ENCODE data around the gene C1QTNF8. TPM values are rescaled to one million over a fixed set of nuclear protein-coding genes. Genes with fewer than 3 reads are reported as not detected.

The C1QTNF8 gene
- total RNA-seq, 1 donor from 2014 or later, result not detected

DNA sequence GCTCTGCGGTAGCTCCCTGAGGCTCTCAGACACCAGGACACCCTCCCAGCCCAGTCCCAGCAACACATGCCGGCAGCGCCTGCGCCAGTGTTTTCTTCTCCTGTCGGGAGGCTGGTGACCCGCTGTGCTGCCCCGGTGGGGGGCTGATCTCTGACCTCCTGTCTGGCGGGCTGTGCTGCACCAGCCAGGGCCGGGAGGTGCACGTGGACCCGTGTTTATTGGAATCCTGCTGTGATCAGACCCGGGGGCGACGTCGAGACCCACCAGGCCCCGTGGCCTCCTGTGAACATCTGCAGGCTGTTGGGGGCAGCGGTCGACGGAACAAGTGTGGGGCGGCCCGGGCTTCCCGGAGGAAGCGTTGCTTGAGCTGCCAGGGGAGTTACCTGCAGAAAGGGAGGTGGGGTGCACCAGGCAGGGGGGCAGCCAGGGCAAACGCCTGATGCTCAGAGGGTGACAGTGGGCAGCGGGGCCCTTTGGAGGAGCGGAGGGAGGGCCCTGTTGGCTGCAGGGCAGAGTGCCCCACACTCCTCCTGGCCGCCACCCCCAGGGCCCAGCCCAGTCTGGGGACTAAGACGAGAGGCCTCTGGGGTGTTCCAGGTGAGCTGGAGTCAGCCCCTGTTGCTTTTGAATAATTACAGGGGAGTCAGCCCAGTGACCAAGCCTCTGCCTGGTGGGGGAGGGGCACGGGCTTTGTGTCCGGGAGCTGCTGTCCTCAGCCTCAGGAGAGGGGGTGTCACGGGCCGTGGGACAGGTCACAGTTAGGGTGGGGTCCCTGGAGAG is 25.8 kb downstream of the C1QTNF8 start:
- DNase-seq (no peak), ATAC-seq (no peak)
- intact Hi-C loops (cut with micrococcal nuclease), result no loop called here

GRCh38 chr16:1069154-1069553 is 26.9 kb downstream of the C1QTNF8 start:
- intact Hi-C loops (cut with micrococcal nuclease), result no loop called here
- ATAC-seq, result no peak

GRCh38 chr16:1068451-1068850 is 27.6 kb downstream of the C1QTNF8 start:
- DNase-seq, result no peak
- no peak for ATAC-seq
- intact Hi-C loops (cut with micrococcal nuclease), result no loop called here

More at GRCh38 chr16:1069154-1069553, 26.9 kb downstream of the C1QTNF8 start:
- no peak for DNase-seq

DNA sequence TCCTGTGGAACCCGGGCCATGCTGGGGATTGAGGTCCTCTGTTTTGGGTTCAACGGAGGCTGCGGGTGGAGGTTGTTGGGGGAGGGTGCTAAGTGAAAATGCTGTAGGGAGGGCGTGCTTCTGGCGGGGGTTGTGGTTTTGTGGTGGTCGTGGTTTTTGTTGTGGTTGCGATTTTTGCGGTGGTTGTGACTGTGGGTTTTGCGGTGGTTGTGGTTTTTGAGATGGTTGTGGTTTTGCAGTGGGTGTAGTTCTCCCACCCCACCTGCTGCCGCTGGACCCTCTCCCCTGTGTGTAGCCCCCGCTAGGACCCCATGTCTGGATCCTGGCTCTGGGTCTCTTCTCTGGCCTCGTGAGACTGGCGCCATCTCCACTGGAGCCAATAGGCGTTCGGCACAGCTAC is 28.4 kb downstream of the C1QTNF8 start:
- DNase-seq (no peak), ATAC-seq (no peak)
- intact Hi-C loops (cut with micrococcal nuclease), result no loop called here

- DNase-seq, result no peak
- ATAC-seq, result no peak
- intact Hi-C loops (cut with micrococcal nuclease), result no loop called here
Measured at GRCh38 chr16:1066584-1067172, 29.4 kb downstream of the C1QTNF8 start.

DNA sequence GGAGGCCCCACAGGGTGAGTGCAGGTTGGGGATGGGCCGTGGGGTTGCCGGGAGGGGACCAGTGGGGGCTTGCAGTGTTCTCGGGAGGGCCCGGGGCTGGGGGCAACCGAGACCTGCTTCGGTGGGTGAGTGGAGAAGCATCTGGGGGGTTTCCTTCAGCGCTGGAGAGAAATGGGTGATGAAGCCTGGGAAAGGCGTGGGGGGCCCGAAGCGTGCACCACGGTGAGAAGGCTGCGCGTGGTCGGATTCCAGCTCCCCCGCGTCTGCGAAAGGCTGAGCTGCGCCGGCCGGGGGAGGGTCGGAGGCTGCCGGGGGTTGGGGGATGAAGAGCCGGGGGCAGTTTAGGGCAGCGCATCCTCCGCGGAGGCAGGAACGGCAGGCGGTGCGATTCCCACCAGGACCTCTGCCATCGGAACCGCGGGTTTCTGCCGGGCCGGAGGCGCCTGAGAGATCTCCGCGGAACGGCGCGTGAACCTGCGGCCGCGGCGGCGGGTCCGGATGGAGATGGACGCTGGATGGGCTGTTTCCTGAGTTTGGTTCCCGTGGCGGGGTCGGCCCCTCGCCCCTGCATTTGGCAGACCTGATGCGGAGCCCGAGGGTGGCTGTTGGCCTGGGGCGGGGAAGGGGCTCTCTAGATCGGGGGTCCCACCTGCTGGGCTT is 30.4 kb downstream of the C1QTNF8 start:
- DNase-seq, result no peak
- ATAC-seq, result no peak
- intact Hi-C loops (cut with micrococcal nuclease), result no loop called here

DNA sequence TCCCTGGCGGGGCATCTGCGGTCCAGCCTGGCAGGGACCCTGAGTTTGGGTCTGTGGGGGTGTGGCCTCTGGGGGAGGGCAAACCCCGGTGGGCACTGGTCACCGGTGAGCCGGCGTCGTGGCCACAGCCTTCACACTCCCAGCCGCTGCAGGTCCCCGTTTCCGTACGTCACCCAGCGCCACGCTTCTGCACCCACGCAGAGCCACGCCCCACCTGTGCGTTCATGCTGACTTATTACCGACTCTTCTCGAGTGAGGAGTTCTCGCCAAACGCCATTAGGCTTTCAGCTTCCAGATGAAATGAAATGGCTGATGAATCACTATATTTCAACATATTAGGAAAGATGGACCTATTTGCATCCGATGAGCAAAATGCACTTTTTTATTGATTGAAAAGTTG is 32.3 kb downstream of the C1QTNF8 start:
- DNase-seq (no peak), ATAC-seq (no peak)
- intact Hi-C loops (cut with micrococcal nuclease), result no loop called here

- intact Hi-C loops (cut with micrococcal nuclease), result no loop called here
- DNase-seq (no peak), ATAC-seq (no peak)
Measured at GRCh38 chr16:1062895-1063294, 33.1 kb downstream of the C1QTNF8 start.

GRCh38 chr16:1061769-1062505 is 34.1 kb downstream of the C1QTNF8 start:
- ATAC-seq, result no peak
- intact Hi-C loops (cut with micrococcal nuclease), result no loop called here
- DNase-seq, result no peak

DNA sequence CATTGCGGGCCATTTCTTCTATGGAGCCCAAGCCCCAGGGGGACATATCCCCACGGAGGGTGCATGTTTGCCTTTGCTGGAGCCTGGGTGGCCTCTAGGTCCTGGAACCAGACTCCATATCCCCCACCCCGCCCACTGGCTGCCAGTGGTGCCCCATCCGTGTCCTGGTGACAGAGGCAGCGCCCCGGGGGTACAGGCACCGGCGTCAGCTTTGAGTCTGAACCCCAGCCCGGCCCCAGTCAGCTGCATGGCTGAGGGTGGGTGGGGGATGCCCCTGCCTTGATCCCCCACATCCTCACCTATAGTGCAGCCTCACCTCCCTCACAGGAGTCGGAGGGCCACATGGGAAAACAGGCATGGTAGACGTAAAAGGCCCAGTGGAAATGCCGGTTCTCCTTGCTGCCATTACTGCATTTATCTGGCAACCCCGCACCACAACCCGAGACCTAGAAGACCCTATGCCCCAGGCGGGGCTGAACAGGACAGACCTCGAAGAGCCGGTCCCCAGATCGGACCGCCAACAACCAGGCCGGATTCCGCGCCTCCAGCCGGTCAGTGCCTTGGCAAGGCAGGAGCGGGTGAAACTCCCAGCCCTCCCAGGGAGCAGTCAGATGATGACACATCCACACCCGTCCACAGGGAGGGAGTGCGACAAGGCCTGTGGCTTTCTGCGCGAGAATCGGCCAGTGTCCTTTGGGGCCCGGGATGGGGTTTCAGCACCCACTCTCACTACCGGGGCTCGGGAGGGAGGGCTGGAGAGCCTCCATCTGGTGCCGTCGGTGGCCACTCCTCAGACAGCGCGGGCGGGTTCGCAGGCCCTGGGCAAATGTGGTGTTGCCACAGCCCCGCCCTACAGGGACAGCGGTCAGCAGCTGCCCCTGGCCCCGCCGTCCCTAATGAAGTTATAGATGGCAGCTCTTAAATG is 35.4 kb downstream of the C1QTNF8 start:
- DNase-seq, result no peak
- ATAC-seq, result no peak
- intact Hi-C loops (cut with micrococcal nuclease), result no loop called here

DNA sequence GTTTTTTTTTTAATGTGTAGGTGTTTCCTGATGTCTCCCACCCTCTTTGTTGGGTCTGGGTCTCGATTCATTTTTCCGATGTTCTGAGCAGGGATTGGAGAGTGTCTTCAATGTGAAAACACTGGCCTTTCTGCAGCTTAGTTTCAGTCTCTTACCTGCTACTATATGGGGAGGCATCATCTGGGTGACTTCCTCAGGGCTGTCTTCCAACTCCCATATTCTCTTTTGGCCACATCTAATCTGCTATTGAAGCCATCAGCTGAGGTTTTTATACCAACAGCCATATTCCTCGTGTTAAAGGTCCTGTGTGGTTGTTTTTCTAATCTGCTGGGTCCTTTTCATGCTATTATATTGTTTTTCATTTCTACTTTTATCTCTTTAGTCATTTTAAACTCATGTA is 36.7 kb downstream of the C1QTNF8 start:
- intact Hi-C loops (cut with micrococcal nuclease), result no loop called here
- ATAC-seq, result no peak
- DNase-seq, result no peak

DNA sequence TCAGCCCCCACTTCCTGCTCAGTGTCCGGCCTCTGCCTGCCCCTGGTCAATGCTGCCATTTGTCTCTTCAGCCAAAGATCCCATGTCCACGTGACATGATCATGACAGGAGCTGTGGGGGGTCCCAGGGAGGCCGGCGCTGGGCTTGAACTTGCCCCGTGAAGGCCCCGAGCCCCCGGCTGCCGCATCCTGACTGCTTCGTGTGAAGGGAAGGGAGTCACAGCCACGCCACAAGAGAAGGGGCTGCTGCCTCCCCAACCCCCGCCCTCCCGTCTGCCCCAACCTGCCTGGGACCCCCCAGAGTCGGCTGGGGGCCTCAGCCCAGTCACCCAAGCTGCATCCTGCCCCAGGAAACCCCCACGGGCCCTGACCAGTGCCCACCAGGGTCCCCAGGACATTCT is 37.8 kb downstream of the C1QTNF8 start:
- DNase-seq (no peak), ATAC-seq (no peak)
- intact Hi-C loops (cut with micrococcal nuclease), result no loop called here

GRCh38 chr16:1057252-1057932 is 38.7 kb downstream of the C1QTNF8 start:
- ATAC-seq, result peak; percentile 62
- DNase-seq, result peak; percentile 67
- intact Hi-C loops (cut with micrococcal nuclease), result no loop called here

- no peak for ATAC-seq
- DNase-seq, result no peak
- intact Hi-C loops (cut with micrococcal nuclease), result no loop called here
Measured at GRCh38 chr16:1056196-1056595, 39.8 kb downstream of the C1QTNF8 start.

GRCh38 chr16:1055557-1055924 is 40.5 kb downstream of the C1QTNF8 start:
- no peak for DNase-seq
- no peak for ATAC-seq
- intact Hi-C loops (cut with micrococcal nuclease), result no loop called here

DNA sequence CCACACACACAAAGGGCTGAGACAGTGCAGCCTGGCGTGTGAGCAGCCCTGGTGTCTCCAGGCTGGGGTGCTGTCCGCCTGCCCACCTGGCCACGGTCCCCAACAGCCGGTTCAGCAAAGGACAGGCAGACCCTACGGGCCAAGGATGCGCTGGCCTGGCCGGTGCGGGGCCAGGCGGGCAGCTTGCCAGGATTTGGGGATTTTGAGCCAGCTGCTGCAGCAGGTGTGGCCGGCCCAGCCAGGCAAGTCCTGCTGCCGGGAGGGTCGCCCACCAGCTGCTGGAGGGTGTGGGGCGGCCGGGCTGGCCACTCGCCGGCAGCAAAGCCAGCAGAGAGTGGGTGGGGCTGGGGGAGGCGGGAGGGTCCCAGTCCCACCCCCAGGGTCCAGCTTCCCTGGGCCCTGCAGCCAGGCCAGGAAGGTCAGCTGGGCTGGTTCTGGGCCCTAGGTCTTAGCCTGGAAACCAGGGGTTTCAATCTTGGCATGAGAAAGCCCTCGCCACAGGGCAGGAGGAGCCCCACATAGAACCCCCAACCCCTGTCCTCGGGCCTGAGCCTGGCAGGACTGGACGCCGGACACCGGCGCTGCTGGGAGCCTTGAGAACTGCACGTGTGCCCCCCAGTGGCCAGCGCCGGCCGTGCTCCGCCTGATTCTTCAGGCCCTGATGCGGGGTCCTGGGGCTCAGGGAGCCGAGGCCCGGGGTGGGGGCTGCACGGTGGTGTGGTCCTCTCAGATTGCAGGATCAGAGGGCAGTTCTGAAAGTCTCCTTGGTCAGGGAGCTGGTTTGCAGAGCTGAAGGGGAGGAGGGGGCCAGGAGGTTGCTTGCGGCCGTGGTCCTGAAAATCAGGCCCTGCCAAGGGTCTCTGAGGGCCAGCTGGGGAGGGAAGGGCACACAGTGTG is 41.1 kb downstream of the C1QTNF8 start:
- ATAC-seq, result peak; percentile 79
- intact Hi-C loops (cut with micrococcal nuclease), result no loop called here
- peak; percentile 81 for DNase-seq

DNA sequence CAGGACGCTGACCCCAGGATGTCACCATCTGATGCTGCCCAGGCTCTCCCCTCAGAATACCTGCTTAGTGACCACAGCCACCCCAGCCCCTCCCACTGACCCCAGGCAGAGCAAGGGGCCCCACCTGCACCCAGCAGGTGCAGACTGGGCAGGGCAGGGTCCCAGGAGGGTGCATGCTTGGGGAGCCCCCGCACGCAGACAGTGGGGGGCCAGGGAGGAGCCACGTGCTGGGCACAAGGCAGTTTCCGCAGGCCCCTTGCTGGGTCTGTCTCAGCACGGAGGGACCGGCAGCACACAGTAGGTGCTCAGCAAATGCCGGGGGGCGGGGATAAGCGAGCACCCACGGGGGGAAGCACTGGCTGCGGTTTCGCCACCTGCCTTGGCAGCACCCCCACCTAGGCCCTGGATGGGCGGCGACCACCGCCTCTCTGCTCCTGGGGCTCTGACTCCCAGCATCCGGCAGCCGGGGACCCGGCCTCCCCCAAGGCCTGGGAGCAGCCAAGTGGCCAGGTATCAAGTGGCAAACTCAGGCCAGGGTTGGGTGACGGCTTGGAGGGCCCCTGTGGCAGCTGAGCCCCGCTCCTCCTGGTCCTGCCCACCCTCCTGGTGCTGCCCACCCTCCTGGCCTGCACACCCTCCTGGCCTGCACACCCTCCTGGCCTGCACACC is 42.2 kb downstream of the C1QTNF8 start:
- DNase-seq (no peak), ATAC-seq (no peak)
- intact Hi-C loops (cut with micrococcal nuclease), result no loop called here

Data from left ventricle myocardium superior (tissue), 1 donor.